GM18909 (cell line): ENCODE results near the gene ADAMTSL3.
"Not testable (repeated sequence)": the region's sequence is repeated elsewhere in the genome, so short reads cannot be mapped to it uniquely, and the experiment has no call there.

Source experiments
- ATAC-seq: cut with Tn5 transposase; IDR thresholded peaks from one replicate; pipeline ENCODE4 v1.9.1; 2021; ENCODE audit warnings: mild to moderate bottlenecking; ENCODE audit not compliant: unreplicated experiment, poor library complexity

ADAMTSL3 gene

DNA sequence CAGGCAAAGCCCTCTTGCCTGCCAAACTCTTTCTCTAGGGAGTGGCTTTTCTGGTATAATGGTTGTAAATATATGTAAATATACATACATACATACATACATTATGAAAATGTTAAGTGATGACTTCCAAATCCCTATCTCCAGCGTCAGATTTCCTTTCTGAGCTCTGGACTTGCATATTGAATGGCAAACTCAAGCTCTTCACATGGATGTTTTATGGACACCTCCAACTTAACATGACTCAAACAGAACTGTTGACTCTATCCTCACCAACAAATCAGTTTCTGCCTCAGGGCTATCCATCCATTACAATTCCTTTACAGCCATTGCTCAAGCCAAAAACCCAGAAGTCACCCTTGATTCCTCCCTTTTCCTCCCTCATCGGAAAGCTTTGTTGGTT, 45.1 kb downstream of the ADAMTSL3 start:
- no peak for ATAC-seq

GRCh38 chr15:83700082-83700481, 46.2 kb downstream of the ADAMTSL3 start:
- no peak for ATAC-seq

- ATAC-seq: not testable (repeated sequence)
Measured at GRCh38 chr15:83702314-83702713, 48.4 kb downstream of the ADAMTSL3 start.

GRCh38 chr15:83708328-83708727, 54.4 kb downstream of the ADAMTSL3 start:
- ATAC-seq: no peak

GRCh38 chr15:83709241-83709640, 55.3 kb downstream of the ADAMTSL3 start:
- ATAC-seq: no peak

- ATAC-seq: no peak
Measured at GRCh38 chr15:83709811-83710210, 55.9 kb downstream of the ADAMTSL3 start.

DNA sequence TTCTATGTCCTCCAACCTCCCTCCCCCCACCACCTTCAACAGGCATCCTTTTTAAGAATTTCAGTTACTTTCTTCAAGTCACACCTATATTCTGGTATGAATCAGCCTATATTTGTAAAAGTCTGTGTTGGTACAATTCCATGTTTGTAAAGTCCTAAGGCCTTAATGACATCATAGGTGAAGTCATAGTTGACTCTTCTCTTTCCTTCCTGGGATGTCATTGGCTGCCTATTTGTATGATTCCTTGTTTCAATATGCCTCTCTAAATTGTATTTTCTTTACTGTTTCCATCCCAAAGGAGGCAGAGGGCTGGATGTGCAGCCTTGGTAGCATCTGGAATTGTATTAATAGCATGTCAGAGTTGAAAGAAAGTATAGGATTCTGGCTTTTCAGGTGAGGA, 56.5 kb downstream of the ADAMTSL3 start:
- no peak for ATAC-seq

GRCh38 chr15:83711236-83711635, 57.3 kb downstream of the ADAMTSL3 start:
- ATAC-seq: no peak

GRCh38 chr15:83713242-83713641, 59.3 kb downstream of the ADAMTSL3 start:
- ATAC-seq: no peak

DNA sequence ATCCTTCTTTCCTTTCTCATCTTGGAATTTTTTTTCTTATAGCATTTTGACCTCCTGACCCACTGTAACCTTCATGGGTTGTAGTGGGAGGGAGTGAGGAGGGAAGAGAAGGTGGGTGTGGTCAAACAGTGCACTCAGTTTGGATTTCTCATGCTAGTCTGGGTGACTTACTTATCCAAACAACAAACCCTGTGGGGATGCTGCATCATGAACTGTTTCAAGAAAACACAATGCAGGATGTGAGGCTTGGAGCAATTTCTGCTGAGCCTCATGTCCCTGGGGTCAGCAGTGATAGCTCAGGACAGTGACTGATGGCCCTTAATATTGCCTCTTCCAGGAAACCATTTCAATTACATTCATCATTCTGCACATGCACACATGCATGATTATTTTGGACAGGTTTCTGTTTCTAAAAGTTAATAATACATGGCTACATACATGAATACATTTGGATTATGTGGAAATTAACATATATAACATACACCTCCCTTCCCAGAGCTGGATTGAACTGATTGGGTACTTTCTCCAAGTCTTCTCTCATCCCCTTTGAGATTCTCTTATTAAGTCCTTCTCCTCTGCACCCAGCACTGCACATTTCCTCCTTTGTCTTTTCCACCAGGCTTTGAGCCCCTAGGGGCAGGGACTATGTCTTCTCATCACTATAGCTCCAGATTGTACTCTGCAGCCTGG, 61.2 kb downstream of the ADAMTSL3 start:
- no peak for ATAC-seq

DNA sequence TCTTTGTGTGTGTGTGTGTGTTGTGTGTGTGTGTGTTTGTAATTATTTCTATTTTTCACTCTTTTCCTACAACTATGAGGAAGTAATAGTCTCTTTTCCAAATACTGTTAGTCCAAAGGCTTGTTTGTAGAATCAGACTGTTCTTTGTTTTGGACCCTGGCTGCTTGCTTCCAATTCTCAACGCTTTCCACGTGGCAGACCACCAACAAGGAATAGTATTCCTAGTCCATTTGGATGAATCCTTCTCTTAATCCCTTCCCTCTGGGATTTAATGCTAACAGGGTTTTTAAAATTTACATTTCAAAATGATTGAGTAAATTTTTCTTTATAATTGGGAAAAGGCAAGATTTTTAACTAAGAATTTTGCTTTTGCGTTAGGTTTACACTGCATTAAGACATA, 62.7 kb downstream of the ADAMTSL3 start:
- no peak for ATAC-seq

GRCh38 chr15:83717010-83717409, 63.1 kb downstream of the ADAMTSL3 start:
- ATAC-seq: no peak

DNA sequence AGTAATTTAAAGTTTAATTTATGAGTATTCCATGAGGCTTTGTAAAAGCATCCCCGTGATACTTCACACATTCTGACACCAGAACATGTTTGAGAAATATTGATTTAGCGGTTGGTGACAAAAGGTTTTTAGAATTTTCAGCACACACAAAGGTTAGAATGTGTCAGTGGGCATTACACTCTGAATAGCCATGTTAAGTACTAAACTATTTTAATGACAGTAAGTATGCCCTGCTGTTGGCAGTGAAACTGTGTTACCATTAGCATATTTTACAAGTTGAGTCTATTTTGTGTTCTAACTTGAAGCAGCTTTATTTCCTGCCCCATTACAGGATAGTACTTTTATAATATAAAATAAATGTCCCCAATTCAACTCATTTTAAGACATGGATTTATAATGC, 66.5 kb downstream of the ADAMTSL3 start:
- ATAC-seq: no peak

- ATAC-seq: no peak
Measured at GRCh38 chr15:83721031-83721430, 67.1 kb downstream of the ADAMTSL3 start.

GRCh38 chr15:83721981-83722380, 68.1 kb downstream of the ADAMTSL3 start:
- no peak for ATAC-seq

DNA sequence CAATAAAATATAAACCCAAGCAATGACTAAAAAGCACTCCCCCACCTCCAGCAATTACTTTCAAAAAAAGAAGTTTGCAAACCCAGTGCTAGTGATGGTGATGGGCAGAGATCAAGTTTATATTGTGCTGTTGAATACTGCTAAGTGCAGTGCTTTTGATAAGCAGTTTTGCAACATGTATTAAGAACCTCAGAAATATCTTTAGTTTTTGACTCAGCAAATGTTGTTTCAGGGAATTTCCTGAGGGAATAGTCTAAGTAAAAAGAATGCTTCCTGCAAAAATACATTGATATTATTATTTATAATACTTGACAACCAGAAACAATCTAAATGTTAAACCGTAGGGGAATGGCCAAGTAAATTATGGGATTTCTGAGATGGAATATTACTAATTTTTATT, 69.3 kb downstream of the ADAMTSL3 start:
- ATAC-seq: no peak

DNA sequence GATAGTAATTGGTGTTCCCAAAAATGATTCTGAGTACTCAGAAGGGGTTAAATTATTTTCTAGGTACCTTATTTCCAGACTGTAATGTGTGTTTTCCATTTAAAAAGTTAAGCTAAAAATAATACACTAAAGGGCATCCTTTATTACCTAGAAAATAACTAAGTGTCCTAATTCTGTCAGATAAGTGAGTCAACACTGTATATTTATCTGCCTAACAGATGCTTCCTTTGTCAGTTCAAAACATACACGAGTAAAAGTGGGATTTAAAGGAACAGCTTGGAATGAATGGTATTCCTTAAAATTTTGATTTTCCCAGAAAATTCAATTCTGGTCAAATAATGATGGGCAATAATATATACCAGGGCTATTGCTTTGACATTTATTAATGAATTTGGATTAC, 78.3 kb downstream of the ADAMTSL3 start:
- ATAC-seq: no peak

DNA sequence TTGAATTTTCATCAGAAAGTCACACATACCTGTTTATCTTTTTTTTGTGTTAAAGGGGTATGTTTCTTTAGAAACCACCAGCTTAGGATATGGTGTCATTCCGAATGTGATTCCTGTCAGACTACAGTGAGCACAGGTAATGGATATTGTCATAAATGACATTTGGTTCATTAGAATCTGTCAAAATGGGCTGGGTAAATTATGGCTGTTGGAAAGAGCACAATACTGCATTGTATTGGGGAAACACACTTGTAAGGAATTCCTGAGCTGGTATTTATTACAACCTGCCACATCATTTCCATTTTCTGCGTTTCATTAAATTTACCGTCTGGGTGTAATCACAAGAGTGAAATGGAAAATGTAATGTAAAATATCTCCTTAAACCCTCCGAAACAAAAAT, 78.8 kb downstream of the ADAMTSL3 start:
- no peak for ATAC-seq

DNA sequence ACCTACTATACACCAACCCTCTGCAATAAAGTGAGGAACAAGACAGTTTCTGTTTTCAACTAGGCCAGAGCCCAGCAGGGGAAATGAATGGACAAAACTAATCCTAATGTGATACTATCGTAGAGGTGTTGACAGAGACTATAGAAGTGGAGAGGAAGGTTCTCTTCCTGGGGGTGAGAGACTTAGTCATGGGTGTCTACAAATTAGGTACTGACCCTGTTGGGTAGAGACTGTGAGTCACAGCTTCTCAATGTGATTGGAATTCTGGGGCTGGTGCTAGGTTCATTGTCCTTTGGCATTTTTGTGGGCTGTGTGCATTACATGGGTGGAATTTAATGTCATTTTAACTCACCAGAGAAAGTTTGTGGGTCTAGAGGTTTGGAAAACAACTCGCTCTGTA, 79.3 kb downstream of the ADAMTSL3 start:
- no peak for ATAC-seq

DNA sequence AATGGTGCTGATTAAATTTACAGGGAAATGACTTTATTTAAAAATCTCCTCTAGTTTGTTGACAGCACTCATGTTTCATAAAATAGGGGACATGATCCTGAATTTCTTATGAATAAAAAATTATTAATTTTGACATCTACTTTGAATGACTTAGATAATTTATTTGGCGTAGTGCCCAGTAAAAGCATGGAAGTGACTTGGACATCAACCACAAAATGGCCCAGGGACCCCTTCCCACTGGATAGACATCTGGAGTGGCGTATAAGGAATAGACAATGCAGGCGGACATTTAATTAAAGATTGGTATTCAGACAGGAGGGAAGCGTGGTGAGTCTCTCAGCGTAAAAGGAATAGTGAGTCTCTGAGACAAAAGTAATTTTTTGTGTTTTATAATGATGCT, 79.8 kb downstream of the ADAMTSL3 start:
- no peak for ATAC-seq

DNA sequence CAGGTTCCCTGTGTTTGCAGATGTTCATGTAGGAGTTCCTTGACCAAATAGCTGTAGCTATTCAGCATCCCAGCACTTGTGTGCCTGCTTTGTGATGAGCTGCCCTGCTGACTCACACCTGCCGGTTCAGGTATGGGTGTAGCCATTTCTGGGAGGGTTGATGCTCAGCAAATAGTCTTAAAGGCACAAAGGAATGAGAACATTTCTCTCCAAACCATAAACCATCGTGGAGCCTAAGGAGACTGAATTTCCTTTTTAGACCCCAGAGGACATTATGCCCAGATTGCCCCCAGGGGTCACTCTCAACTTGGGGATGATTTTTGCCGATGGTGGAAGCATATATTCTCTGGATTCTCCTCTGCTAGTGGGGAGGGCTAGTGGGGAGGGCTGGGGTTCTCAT, 80.6 kb downstream of the ADAMTSL3 start:
- no peak for ATAC-seq

GRCh38 chr15:83739629-83740028, 85.7 kb downstream of the ADAMTSL3 start:
- no peak for ATAC-seq

DNA sequence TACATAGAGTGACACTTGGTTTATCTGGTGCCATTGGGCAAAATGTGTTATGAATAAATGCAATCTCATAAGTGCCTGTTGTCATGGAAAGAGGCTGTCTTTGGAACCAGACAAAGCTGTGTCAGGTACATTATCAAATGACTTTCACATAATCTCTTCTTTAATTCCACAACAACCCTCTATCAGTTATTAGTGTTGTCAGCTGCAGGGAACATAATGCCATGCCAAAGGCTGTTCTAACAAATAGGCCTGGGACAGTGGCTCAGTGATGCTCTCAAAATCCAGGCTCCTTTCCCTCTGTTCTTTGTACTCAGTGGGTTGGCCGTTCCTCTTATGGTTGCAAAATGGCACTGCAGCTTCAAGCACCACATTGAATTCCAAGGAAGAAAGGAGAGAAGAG, 91.8 kb downstream of the ADAMTSL3 start:
- no peak for ATAC-seq
